A549 (cell line): ENCODE data around the gene DEFB125. TPM values are rescaled to one million over a fixed set of nuclear protein-coding genes. Genes with fewer than 3 reads are reported as not detected.
A peak's percentile ranks its signal among the peaks of the same experiment; 100 is the strongest.

Source experiments
- ATAC-seq, 2 experiments: fragments of 200-7000 bp in 1 of 2; fragments of >200 bp in 1 of 2; cut with Nextera tagmentation in 1 of 2; cut with Tn5 transposase in 1 of 2; 3 replicates each; pipeline versions ENCODE4 v1.8.0 to v1.9.1; 2018 to 2020; ENCODE audit warnings: mild to moderate bottlenecking in 1 of 2, moderate library complexity in 1 of 2
- CTCF ChIA-PET: fragments of 300-600 bp; sonication (Branson Sonifier 250); formaldehyde crosslinking; extraction: SDS; loops from one replicate; lab custom pipeline; 2021; ENCODE audit warnings: antibody characterized with exemption, inconsistent platforms; lab: Yijun Ruan, JAX
- POLR2A ChIA-PET: fragments of 350-600 bp; formaldehyde crosslinking; extraction: SDS; loops from one replicate; lab custom pipeline; 2021; ENCODE audit warnings: antibody characterized with exemption, inconsistent platforms; lab: Yijun Ruan, JAX
- DNase-seq, 2 experiments: peaks; one replicate each; pipeline versions ENCODE4 v3.0.0 to v3.0.0-alpha.2; 2011 to 2016; ENCODE audit warnings: low read depth in 1 of 2, low spot score in 1 of 2
- FAIRE-seq: peaks from 2 replicates; lab custom pipeline; 2011; peaks lifted over from hg19 to GRCh38; lab: Jason Lieb, UNC
- H3K27ac ChIP-seq, 2 experiments: fragments of >200 bp; sonication (Bioruptor Twin); formaldehyde crosslinking; 3 replicates each; pipeline ENCODE4 v1.5.1; 2016 to 2017
- H3K4me1 ChIP-seq: fragments of >200 bp; sonication (Bioruptor Twin); formaldehyde crosslinking; 3 replicates; pipeline ENCODE4 v1.6.1; 2016
- H3K4me2 ChIP-seq: fragments of >200 bp; sonication (Bioruptor Twin); formaldehyde crosslinking; 3 replicates; pipeline ENCODE4 v1.6.1; 2016
- H3K4me3 ChIP-seq: fragments of >200 bp; sonication (Bioruptor Twin); formaldehyde crosslinking; 3 replicates; pipeline ENCODE4 v1.5.1; 2016
- H3K9me3 ChIP-seq: fragments of >200 bp; sonication (Bioruptor Twin); formaldehyde crosslinking; 3 replicates; pipeline ENCODE4 v1.6.1; 2016
- ATOH8 ChIP-seq: fragments of 250-450 bp; sonication (Bioruptor Pico); IDR thresholded peaks from 2 replicates; pipeline ENCODE4 v1.5.0; 2020; ENCODE audit warnings: low read depth, mild to moderate bottlenecking, moderate library complexity
- E2F6 ChIP-seq: IDR thresholded peaks from 2 replicates; pipeline ENCODE4 v1.6.1; 2012; ENCODE audit warnings: low read depth, borderline replicate concordance
- EP300 ChIP-seq, 2 experiments: fragments of >200 bp; sonication (Bioruptor Twin); formaldehyde crosslinking; IDR thresholded peaks; 2 replicates in 1 of 2; 3 replicates in 1 of 2; pipeline ENCODE4 v1.6.1; 2016 to 2017
- ESRRA ChIP-seq: fragments of 150-350 bp; IDR thresholded peaks from 2 replicates; pipeline ENCODE4 v1.6.1; 2014; ENCODE audit warnings: mild to moderate bottlenecking, low read length, borderline replicate concordance
- GATA3 ChIP-seq: IDR thresholded peaks from 2 replicates; pipeline ENCODE4 v1.6.1; 2012; ENCODE audit warnings: borderline replicate concordance
- HDAC2 ChIP-seq: fragments of 200-600 bp; sonication (generic); IDR thresholded peaks from 2 replicates; pipeline ENCODE4 v1.6.1; 2016
- HOXB13 ChIP-seq: fragments of 250-450 bp; sonication (Bioruptor Pico); IDR thresholded peaks from 2 replicates; pipeline ENCODE4 v1.5.0; 2020; ENCODE audit warnings: low read depth, mild to moderate bottlenecking, moderate library complexity
- JUN ChIP-seq, 2 experiments: fragments of >200 bp; sonication (Bioruptor Twin); formaldehyde crosslinking; IDR thresholded peaks; 2 replicates in 1 of 2; 3 replicates in 1 of 2; pipeline ENCODE4 v1.6.1; 2016 to 2017
- KDM1A ChIP-seq: fragments of 200-600 bp; sonication (generic); IDR thresholded peaks from 2 replicates; pipeline ENCODE4 v1.6.1; 2016; ENCODE audit warnings: low read depth, mild to moderate bottlenecking
- MAFK ChIP-seq: fragments of 450-650 bp; IDR thresholded peaks from 2 replicates; pipeline ENCODE4 v1.6.1; 2014; ENCODE audit not compliant: partially characterized antibody
- NPAS2 ChIP-seq: fragments of 250-450 bp; sonication (Bioruptor Pico); IDR thresholded peaks from 2 replicates; pipeline ENCODE4 v1.8.0; 2022; ENCODE audit warnings: mild to moderate bottlenecking, moderate library complexity, borderline replicate concordance
- PHF8 ChIP-seq: fragments of 200-600 bp; sonication (generic); IDR thresholded peaks from 2 replicates; pipeline ENCODE4 v1.6.1; 2016; ENCODE audit warnings: low read depth, mild to moderate bottlenecking, antibody characterized with exemption, moderate library complexity, borderline replicate concordance
- SMC3 ChIP-seq: fragments of >200 bp; sonication (Bioruptor Twin); formaldehyde crosslinking; IDR thresholded peaks from 3 replicates; pipeline ENCODE4 v1.6.1; 2018; ENCODE audit warnings: inconsistent platforms
- SREBF2 ChIP-seq: fragments of 450-650 bp; IDR thresholded peaks from 2 replicates; pipeline ENCODE4 v1.6.1; 2014; ENCODE audit warnings: mild to moderate bottlenecking, moderate library complexity
- TP53 ChIP-seq: fragments of 250-450 bp; sonication (Bioruptor Pico); IDR thresholded peaks from 2 replicates; pipeline ENCODE4 v1.5.0; 2021; ENCODE audit warnings: mild to moderate bottlenecking, moderate library complexity
- WGBS: methylation state at CpG from one replicate; pipeline ENCODE4 v1.1.6; 2017; ENCODE audit errors: missing lambda C conversion rate; 5-methylcytosine and 5-hydroxymethylcytosine counted together
- polyA plus RNA-seq, 4 experiments: library from polyadenylated mRNA; depleted of rRNA in 3 of 4; stranded (reverse); fragments of >200 nt; fragmentation: RNase III in 1 of 4; extraction: RNeasy Plus Mini Kit Qiagen cat#74134 plus additional on column Dnase treatment in 1 of 4; gene quantifications; 2 replicates in 3 of 4; 3 replicates in 1 of 4; pipeline ENCODE4 v1.2.3, GENCODE V29; 2011 to 2017
- TF ChIP-seq, protein P1 (sequence below): fragments of 150-350 bp; IDR thresholded peaks from 2 replicates; pipeline ENCODE4 v1.6.1; 2014; ENCODE audit warnings: low read depth, mild to moderate bottlenecking, low read length
- TF ChIP-seq, protein P2 (sequence below): fragments of >200 bp; sonication (Bioruptor Twin); formaldehyde crosslinking; IDR thresholded peaks from 3 replicates; pipeline ENCODE4 v1.6.1; 2016
- TF ChIP-seq, protein P3 (sequence below): fragments of 200-600 bp; sonication (generic); IDR thresholded peaks from 2 replicates; pipeline ENCODE4 v1.6.1; 2016; ENCODE audit warnings: antibody characterized with exemption, mild to moderate bottlenecking, moderate library complexity
- TF ChIP-seq, protein P4 (sequence below): fragments of >200 bp; sonication (Bioruptor Twin); formaldehyde crosslinking; IDR thresholded peaks from 3 replicates; pipeline ENCODE4 v1.5.1; 2016

DEFB125 gene
- polyA plus RNA-seq, 2 of the 4 experiments (the other 2 are of a cell fraction), result not detected

DNA sequence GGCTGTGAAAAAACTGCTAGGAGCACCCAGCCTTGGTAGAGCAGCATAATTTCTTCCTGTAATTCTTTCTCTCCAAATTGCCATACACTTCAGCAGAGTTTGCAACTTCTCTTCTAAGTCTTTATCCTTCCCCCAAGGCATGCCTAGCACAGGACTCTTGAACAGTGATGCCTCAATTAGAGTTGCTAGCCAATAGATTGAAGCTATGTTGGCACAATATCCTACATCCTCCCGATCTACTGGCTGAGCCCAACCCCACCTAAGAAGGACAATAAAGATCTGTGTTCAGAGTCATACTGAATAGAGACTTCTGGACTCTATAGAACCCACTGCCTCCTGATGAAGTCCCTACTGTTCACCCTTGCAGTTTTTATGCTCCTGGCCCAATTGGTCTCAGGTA is 54.8 kb downstream of the DEFB125 start, which contains the start of gene DEFB126:
TSS of gene DEFB126 (plus strand) at position 301 of the 400 bp plus-strand sequence. CDS start at position 340, 39 bp downstream.
- no peaks in the 10 kb centered on the region for H3K4me1 ChIP-seq
- no peak within 1 kb of the TSS for H3K27ac ChIP-seq
- CTCF ChIA-PET, result no interaction called here
- POLR2A ChIA-PET, result no interaction called here
- TF ChIP-seq EP300 (IDR thresholded peaks at IDR 0.05) (no peak), HOXB13 (CRISPR knock-in tag) (no peak), ESRRA (no peak), GATA3 (no peak), MAFK (no peak), HDAC2 (no peak), JUN (IDR thresholded peaks at IDR 0.05) (no peak), E2F6 (no peak), NPAS2 (CRISPR knock-in tag) (no peak), SMC3 (no peak), SREBF2 (no peak), TP53 (CRISPR knock-in tag) (no peak), ATOH8 (CRISPR knock-in tag) (no peak), PHF8 (no peak), KDM1A (no peak)
- TF ChIP-seq, protein P1, sequence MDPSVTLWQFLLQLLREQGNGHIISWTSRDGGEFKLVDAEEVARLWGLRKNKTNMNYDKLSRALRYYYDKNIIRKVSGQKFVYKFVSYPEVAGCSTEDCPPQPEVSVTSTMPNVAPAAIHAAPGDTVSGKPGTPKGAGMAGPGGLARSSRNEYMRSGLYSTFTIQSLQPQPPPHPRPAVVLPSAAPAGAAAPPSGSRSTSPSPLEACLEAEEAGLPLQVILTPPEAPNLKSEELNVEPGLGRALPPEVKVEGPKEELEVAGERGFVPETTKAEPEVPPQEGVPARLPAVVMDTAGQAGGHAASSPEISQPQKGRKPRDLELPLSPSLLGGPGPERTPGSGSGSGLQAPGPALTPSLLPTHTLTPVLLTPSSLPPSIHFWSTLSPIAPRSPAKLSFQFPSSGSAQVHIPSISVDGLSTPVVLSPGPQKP, result no peak
- TF ChIP-seq, protein P2, sequence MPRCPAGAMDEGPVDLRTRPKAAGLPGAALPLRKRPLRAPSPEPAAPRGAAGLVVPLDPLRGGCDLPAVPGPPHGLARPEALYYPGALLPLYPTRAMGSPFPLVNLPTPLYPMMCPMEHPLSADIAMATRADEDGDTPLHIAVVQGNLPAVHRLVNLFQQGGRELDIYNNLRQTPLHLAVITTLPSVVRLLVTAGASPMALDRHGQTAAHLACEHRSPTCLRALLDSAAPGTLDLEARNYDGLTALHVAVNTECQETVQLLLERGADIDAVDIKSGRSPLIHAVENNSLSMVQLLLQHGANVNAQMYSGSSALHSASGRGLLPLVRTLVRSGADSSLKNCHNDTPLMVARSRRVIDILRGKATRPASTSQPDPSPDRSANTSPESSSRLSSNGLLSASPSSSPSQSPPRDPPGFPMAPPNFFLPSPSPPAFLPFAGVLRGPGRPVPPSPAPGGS, result no peak
- TF ChIP-seq, protein P3, sequence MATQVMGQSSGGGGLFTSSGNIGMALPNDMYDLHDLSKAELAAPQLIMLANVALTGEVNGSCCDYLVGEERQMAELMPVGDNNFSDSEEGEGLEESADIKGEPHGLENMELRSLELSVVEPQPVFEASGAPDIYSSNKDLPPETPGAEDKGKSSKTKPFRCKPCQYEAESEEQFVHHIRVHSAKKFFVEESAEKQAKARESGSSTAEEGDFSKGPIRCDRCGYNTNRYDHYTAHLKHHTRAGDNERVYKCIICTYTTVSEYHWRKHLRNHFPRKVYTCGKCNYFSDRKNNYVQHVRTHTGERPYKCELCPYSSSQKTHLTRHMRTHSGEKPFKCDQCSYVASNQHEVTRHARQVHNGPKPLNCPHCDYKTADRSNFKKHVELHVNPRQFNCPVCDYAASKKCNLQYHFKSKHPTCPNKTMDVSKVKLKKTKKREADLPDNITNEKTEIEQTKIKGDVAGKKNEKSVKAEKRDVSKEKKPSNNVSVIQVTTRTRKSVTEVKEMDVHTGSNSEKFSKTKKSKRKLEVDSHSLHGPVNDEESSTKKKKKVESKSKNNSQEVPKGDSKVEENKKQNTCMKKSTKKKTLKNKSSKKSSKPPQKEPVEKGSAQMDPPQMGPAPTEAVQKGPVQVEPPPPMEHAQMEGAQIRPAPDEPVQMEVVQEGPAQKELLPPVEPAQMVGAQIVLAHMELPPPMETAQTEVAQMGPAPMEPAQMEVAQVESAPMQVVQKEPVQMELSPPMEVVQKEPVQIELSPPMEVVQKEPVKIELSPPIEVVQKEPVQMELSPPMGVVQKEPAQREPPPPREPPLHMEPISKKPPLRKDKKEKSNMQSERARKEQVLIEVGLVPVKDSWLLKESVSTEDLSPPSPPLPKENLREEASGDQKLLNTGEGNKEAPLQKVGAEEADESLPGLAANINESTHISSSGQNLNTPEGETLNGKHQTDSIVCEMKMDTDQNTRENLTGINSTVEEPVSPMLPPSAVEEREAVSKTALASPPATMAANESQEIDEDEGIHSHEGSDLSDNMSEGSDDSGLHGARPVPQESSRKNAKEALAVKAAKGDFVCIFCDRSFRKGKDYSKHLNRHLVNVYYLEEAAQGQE, result no peak
- TF ChIP-seq, protein P4, sequence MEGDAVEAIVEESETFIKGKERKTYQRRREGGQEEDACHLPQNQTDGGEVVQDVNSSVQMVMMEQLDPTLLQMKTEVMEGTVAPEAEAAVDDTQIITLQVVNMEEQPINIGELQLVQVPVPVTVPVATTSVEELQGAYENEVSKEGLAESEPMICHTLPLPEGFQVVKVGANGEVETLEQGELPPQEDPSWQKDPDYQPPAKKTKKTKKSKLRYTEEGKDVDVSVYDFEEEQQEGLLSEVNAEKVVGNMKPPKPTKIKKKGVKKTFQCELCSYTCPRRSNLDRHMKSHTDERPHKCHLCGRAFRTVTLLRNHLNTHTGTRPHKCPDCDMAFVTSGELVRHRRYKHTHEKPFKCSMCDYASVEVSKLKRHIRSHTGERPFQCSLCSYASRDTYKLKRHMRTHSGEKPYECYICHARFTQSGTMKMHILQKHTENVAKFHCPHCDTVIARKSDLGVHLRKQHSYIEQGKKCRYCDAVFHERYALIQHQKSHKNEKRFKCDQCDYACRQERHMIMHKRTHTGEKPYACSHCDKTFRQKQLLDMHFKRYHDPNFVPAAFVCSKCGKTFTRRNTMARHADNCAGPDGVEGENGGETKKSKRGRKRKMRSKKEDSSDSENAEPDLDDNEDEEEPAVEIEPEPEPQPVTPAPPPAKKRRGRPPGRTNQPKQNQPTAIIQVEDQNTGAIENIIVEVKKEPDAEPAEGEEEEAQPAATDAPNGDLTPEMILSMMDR, result no peak
- 0% methylated on average over 1 of the region's 1 CpG for WGBS
- no peak within 1 kb of the TSS for H3K4me3 ChIP-seq
- no peak for FAIRE-seq
- no peak for DNase-seq
- peaks cover 9% of the 10 kb centered on the region for H3K9me3 ChIP-seq
- no peak within 1 kb of the TSS for H3K4me2 ChIP-seq
- ATAC-seq, result peak; percentile 10 to 36; a peak in 2 of 6 replicates
